Activated CD4-positive, alpha-beta T cell treated with anti-CD3 and anti-CD28 coated beads, Interleukin-2, amount 10 ng/mL, durations not matched to agents 24 days and 14 days (primary cell): ENCODE measurements around the gene WRAP53. TPM values are rescaled to one million over a fixed set of nuclear protein-coding genes. Genes with fewer than 3 reads are reported as not detected.

Experiments
- DNase-seq: peaks from one replicate; pipeline ENCODE4 v3.0.0; 2022
- H3K27ac Mint-ChIP-seq: one replicate; pipeline ENCODE4 v1.8.0; 2022; ENCODE audit warnings: mild to moderate bottlenecking, mixed read lengths
- H3K27me3 Mint-ChIP-seq: one replicate; pipeline ENCODE4 v1.8.0; 2022; ENCODE audit warnings: mixed read lengths
- H3K36me3 Mint-ChIP-seq: one replicate; pipeline ENCODE4 v1.8.0; 2022; ENCODE audit warnings: low read depth, mild to moderate bottlenecking, mixed read lengths
- H3K4me1 Mint-ChIP-seq: one replicate; pipeline ENCODE4 v1.8.0; 2021; ENCODE audit warnings: mixed read lengths
- H3K4me3 Mint-ChIP-seq: one replicate; pipeline ENCODE4 v1.8.0; 2022; ENCODE audit warnings: mild to moderate bottlenecking, moderate library complexity, mixed read lengths
- H3K9me3 Mint-ChIP-seq: one replicate; pipeline ENCODE4 v1.8.0; 2021; ENCODE audit warnings: mixed read lengths
- intact Hi-C: fragments of 100-400 bp; cut with micrococcal nuclease; formaldehyde crosslinking; loops from one replicate; pipeline ENCODE4 v1.15.1; 2023
- total RNA-seq: library from RNA; stranded (reverse); gene quantifications from 2 replicates; pipeline ENCODE4 v1.2.3, GENCODE V29; 2022

Gene WRAP53
- total RNA-seq, 1 donor from 2014 or later = 33.8 TPM

- Mint-ChIP-seq H3K4me1 (peaks cover 22% of the 10 kb centered on the region), H3K27me3 (peaks cover 67% of the 10 kb centered on the region), H3K27ac (no peak overlapping the region), H3K9me3 (no peaks in the 10 kb centered on the region), H3K4me3 (no peak overlapping the region), H3K36me3 (no peaks in the 10 kb centered on the region)
- DNase-seq = no peak
- intact Hi-C loops = no loop called here
Measured at GRCh38 chr17:7720125-7720524, 31.8 kb downstream of the WRAP53 start.

DNA sequence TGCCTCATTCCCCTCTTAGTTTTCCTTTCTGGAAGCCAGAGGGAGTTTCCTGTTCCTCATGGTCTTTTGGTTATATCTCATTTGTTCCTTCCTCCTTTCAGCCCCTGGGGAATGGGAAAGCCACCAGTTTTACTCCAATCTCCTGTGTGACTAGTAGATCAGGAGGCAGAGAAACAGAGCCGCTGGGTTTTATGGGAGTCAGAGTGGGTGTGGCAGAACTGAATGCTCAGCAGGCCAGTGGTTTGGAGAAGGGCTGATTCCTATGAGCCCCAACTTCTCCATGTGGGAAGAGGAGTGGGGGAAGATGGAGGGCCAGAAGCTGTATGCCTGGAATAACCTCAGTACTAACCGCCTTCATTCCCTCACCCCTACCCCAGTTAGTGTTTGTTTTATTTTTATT lies 33.3 kb downstream of the WRAP53 start:
- no peak for DNase-seq
- H3K4me1 Mint-ChIP-seq = peaks cover 20% of the 10 kb centered on the region
- H3K27ac Mint-ChIP-seq = no peak overlapping the region
- intact Hi-C loops = no loop called here
- peaks cover 57% of the 10 kb centered on the region for H3K27me3 Mint-ChIP-seq
- H3K9me3 Mint-ChIP-seq = no peaks in the 10 kb centered on the region
- no peak overlapping the region for H3K4me3 Mint-ChIP-seq
- H3K36me3 Mint-ChIP-seq = no peaks in the 10 kb centered on the region

DNA sequence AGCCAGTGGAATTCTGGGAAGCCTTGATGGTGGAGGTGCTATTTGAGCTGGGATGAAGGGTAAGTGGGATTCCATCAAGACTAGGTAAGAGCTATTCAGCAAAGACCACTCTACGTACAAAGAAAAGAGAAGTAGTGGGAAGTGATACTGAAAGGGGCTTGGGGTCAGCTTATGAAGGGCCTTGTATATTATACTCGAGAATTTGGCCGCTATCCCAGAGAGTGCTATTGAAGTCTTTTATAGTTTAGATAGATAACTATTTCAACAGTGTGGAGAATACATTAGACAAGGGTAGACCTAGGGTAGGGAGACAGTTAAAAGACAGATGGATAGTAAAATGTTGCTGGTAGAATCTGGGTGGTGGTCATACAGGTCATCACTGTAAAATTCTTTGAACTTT lies 39.6 kb downstream of the WRAP53 start:
- peaks cover 25% of the 10 kb centered on the region for H3K27me3 Mint-ChIP-seq
- intact Hi-C loops = no loop called here
- DNase-seq = no peak
- H3K36me3 Mint-ChIP-seq = no peaks in the 10 kb centered on the region
- no peak overlapping the region for H3K4me3 Mint-ChIP-seq
- H3K27ac Mint-ChIP-seq = no peak overlapping the region
- H3K9me3 Mint-ChIP-seq = no peaks in the 10 kb centered on the region
- no peaks in the 10 kb centered on the region for H3K4me1 Mint-ChIP-seq

- Mint-ChIP-seq H3K9me3 (no peaks in the 10 kb centered on the region), H3K27ac (no peak overlapping the region), H3K27me3 (peaks cover 19% of the 10 kb centered on the region), H3K36me3 (no peaks in the 10 kb centered on the region), H3K4me1 (no peaks in the 10 kb centered on the region), H3K4me3 (no peak overlapping the region)
- intact Hi-C loops = no loop called here
- DNase-seq = no peak
Measured at GRCh38 chr17:7729816-7730215, 41.5 kb downstream of the WRAP53 start.

DNA sequence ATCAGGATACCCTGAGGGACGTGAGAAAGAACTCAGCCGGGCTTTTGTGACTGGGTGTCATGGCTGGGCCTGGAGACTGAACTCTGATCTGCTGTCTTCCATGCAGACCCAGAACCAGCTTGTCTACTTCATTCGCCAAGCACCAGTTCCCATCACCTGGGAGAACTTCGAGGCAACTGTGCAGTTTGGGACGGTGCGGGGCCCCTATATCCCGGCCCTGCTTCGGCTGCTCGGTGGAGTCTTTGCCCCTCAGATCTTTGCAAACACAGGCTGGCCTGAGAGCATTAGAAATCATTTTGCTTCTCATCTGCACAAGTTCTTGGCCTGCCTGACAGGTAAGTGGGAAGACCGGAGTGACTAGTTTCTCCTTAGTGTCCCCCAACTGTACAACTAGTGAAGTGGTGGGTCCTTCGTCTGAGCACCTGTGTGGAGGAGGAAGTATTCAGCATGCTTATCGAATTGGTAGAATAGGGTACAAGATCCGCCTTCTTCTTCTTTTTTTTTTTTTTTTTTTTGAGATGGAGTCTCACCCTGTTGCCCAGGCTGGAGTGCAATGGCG lies 44.8 kb downstream of the WRAP53 start:
- H3K27ac Mint-ChIP-seq = no peak overlapping the region
- H3K27me3 Mint-ChIP-seq = peaks cover 15% of the 10 kb centered on the region
- no peaks in the 10 kb centered on the region for H3K9me3 Mint-ChIP-seq
- H3K36me3 Mint-ChIP-seq = no peaks in the 10 kb centered on the region
- no peaks in the 10 kb centered on the region for H3K4me1 Mint-ChIP-seq
- H3K4me3 Mint-ChIP-seq = no peak overlapping the region
- intact Hi-C loops = no loop called here
- DNase-seq = no peak

GRCh38 chr17:7737601-7738000 lies 49.3 kb downstream of the WRAP53 start:
- Mint-ChIP-seq H3K9me3 (no peaks in the 10 kb centered on the region), H3K27me3 (peaks cover 9% of the 10 kb centered on the region), H3K4me3 (no peak overlapping the region), H3K36me3 (no peaks in the 10 kb centered on the region), H3K4me1 (no peaks in the 10 kb centered on the region), H3K27ac (no peak overlapping the region)
- no peak for DNase-seq
- intact Hi-C loops = no loop called here

- Mint-ChIP-seq H3K9me3 (no peaks in the 10 kb centered on the region), H3K36me3 (no peaks in the 10 kb centered on the region), H3K4me1 (no peaks in the 10 kb centered on the region), H3K27me3 (peaks cover 11% of the 10 kb centered on the region), H3K4me3 (no peak overlapping the region), H3K27ac (no peak overlapping the region)
- intact Hi-C loops = loop anchor here (10.0 kb wide), 1 partner anchor 115 kb away; the partner anchor contains the start of genes CYB5D1, NAA38 and TMEM88
- DNase-seq = no peak
Measured at GRCh38 chr17:7739746-7740145, 51.5 kb downstream of the WRAP53 start.

DNA sequence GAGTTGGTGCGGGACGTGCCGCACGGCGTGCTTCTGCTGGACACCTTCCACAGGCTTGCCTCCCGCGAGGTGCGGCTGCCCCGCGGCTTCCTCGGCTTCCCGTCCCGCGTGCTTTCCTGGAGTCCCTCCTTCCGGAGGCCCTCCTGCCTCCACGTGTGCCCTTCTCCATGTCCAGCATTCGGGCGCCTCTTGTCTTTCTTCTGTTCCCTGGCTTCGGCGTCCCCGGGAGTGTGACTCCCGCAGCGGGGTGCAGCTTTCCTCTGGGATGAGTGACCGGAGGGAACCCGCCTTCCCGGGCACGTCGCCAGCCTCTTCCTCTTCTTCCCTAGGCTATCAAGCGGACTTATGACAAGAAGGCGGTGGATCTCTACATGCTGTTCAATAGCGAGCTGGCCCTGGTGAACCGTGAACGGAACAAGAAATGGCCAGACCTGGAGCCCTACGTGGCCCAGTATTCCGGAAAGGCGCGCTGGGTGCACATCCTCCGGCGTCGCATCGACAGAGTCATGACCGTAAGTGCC lies 52.3 kb downstream of the WRAP53 start:
- Mint-ChIP-seq H3K9me3 (no peaks in the 10 kb centered on the region), H3K27me3 (peaks cover 12% of the 10 kb centered on the region)
- intact Hi-C loops = loop anchor here (10.0 kb wide), 1 partner anchor 114 kb away; the partner anchor contains the start of genes CYB5D1, NAA38 and TMEM88

GRCh38 chr17:7742729-7743128 lies 54.5 kb downstream of the WRAP53 start:
- Mint-ChIP-seq H3K36me3 (no peaks in the 10 kb centered on the region), H3K9me3 (no peaks in the 10 kb centered on the region), H3K27me3 (peaks cover 20% of the 10 kb centered on the region), H3K4me3 (no peak overlapping the region), H3K4me1 (no peaks in the 10 kb centered on the region), H3K27ac (no peak overlapping the region)
- no peak for DNase-seq
- intact Hi-C loops = loop anchor here (1.0 to 10.0 kb wide), 4 partner anchors 80 to 314 kb away; partner anchors contain the start of genes CYB5D1, NAA38 and TMEM88

More for the DNA sequence above, 52.3 kb downstream of the WRAP53 start:
- Mint-ChIP-seq H3K27ac (no peak overlapping the region), H3K36me3 (no peaks in the 10 kb centered on the region), H3K4me1 (no peaks in the 10 kb centered on the region), H3K4me3 (no peak overlapping the region)
- no peak for DNase-seq

DNA sequence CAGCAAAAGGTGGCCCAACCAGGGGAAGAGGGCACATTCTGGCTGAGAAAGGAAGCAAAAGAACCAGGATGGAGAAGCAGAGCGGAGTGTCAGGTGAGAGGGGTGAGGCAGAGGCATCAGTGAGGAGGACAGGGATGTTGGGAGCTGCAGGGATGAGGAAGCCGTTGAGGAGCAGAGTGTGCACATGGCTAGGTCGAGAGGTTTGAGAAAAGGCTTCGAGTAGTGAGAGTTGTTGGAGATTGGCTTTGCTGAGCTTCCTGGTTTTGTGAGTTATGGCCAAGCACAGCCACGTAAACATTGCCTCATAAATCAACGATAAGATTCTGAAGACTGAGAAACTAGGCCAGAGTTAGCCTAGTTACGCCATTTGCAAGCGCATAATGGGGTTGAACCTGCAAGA lies 56.1 kb downstream of the WRAP53 start:
- intact Hi-C loops = loop anchor here (10.0 kb wide), 1 partner anchor 110 kb away; the partner anchor contains the start of genes CYB5D1, NAA38 and TMEM88
- Mint-ChIP-seq H3K27me3 (peaks cover 23% of the 10 kb centered on the region), H3K4me1 (no peaks in the 10 kb centered on the region), H3K9me3 (no peaks in the 10 kb centered on the region), H3K27ac (no peak overlapping the region), H3K4me3 (no peak overlapping the region), H3K36me3 (no peaks in the 10 kb centered on the region)
- no peak for DNase-seq

- intact Hi-C loops = loop anchor here (10.0 kb wide), 1 partner anchor 109 kb away; the partner anchor contains the start of genes CYB5D1, NAA38 and TMEM88
- no peak overlapping the region for H3K4me3 Mint-ChIP-seq
- no peak for DNase-seq
- no peaks in the 10 kb centered on the region for H3K36me3 Mint-ChIP-seq
- no peaks in the 10 kb centered on the region for H3K9me3 Mint-ChIP-seq
- peaks cover 18% of the 10 kb centered on the region for H3K27me3 Mint-ChIP-seq
- H3K27ac Mint-ChIP-seq = no peak overlapping the region
- no peaks in the 10 kb centered on the region for H3K4me1 Mint-ChIP-seq
Measured at GRCh38 chr17:7745748-7746470, 57.6 kb downstream of the WRAP53 start.

DNA sequence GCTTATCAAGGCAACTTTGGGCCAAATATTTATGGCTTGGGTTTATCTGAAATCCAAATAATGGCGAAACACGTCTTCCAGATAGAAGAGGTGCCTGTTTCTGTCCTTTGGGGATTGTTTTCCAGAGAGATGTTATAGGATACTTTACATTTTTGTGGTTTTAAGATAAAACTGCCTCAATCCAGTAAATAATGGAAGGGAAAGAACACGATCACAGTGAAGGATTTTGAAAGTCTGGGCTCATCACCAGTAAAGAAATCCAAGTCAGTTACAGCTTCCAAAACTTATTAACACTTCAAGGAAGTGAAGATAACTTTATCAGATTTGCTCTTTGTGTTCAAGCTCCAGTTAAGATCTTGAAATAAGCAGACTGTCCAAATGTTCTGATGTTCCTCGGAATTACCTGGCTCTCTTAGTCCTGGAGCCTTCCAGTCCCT lies 59.4 kb downstream of the WRAP53 start:
- intact Hi-C loops = loop anchor here (10.0 kb wide), 1 partner anchor 107 kb away; the partner anchor contains the start of genes CYB5D1, NAA38 and TMEM88
- H3K4me1 Mint-ChIP-seq = no peaks in the 10 kb centered on the region
- peaks cover 18% of the 10 kb centered on the region for H3K27me3 Mint-ChIP-seq
- no peak overlapping the region for H3K4me3 Mint-ChIP-seq
- no peaks in the 10 kb centered on the region for H3K36me3 Mint-ChIP-seq
- H3K27ac Mint-ChIP-seq = no peak overlapping the region
- H3K9me3 Mint-ChIP-seq = no peaks in the 10 kb centered on the region
- DNase-seq = no peak

DNA sequence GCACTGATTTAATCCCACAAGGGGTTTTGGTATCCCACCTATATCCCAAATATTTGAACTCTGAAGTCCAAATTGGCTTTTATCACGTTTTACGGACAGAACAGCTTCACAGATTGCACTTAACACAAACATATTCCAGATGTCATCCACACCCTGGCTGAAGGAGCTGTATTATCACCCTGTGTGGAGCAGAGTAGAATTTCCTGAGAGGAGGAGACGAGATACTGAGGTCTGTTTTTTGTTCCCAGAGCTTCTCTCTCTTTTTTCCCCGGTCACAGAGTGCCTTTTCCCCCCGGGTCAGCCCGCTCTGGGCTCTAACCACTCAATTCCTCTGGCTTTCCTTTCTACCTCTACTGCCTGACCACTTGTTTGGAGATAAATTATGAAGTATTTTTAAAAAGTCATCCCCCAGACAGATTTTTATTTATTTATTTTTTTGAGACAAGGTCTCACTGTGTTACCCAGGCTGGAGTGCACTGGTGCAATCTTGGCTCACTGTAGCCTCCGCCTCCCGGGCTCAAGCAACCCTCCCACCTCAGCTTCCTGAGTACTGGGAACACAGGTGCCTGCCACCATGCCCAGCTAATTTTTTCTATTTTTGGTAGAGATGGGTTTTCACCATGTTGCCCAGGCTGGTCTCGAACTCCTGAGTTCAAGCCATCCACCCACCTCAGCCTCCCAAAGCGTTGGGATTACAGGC lies 59.9 kb downstream of the WRAP53 start:
- H3K4me3 Mint-ChIP-seq = no peak overlapping the region
- H3K27me3 Mint-ChIP-seq = peaks cover 18% of the 10 kb centered on the region
- H3K4me1 Mint-ChIP-seq = no peaks in the 10 kb centered on the region
- H3K36me3 Mint-ChIP-seq = no peaks in the 10 kb centered on the region
- no peak overlapping the region for H3K27ac Mint-ChIP-seq
- intact Hi-C loops = loop anchor here (10.0 kb wide), 1 partner anchor 107 kb away; the partner anchor contains the start of genes CYB5D1, NAA38 and TMEM88
- no peak for DNase-seq
- no peaks in the 10 kb centered on the region for H3K9me3 Mint-ChIP-seq
